Measurements from ENCODE around the gene TRABD2B. TPM values are rescaled to one million over a fixed set of nuclear protein-coding genes. Genes with fewer than 3 reads are reported as not detected.
A peak's percentile ranks its signal among the peaks of the same experiment; 100 is the strongest.

TRABD2B gene
- total RNA-seq, 4 donors from 2014 or later = 0.35 to 2.5 (median 0.88) TPM

- DNase-seq = no peak
- TF ChIP-seq CTCF (IDR thresholded peaks at IDR 0.05) (no peak), POLR2A (IDR thresholded peaks at IDR 0.05) (no peak)
- Histone ChIP-seq H3K36me3 (no peaks in the 10 kb centered on the region), H3K4me3 (no peak overlapping the region), H3K9me3 (no peaks in the 10 kb centered on the region), H3K27me3 (no peaks in the 10 kb centered on the region), H3K27ac (no peak overlapping the region), H3K4me1 (peaks cover 0 to 9% (median 2%) of the 10 kb centered on the region in 4 donors)
Measured at GRCh38 chr1:47911892-47912291, 85.3 kb downstream of the TRABD2B start.

GRCh38 chr1:47911424-47911823 lies 85.8 kb downstream of the TRABD2B start:
- H3K4me3 ChIP-seq = no peak overlapping the region
- H3K4me1 ChIP-seq = peaks cover 0 to 9% (median 2%) of the 10 kb centered on the region in 4 donors
- no peak overlapping the region for H3K27ac ChIP-seq
- no peaks in the 10 kb centered on the region for H3K27me3 ChIP-seq
- no peak for DNase-seq
- H3K36me3 ChIP-seq = no peaks in the 10 kb centered on the region
- no peaks in the 10 kb centered on the region for H3K9me3 ChIP-seq
- TF ChIP-seq POLR2A (IDR thresholded peaks at IDR 0.05) (no peak), CTCF (IDR thresholded peaks at IDR 0.05) (no peak)

GRCh38 chr1:47908258-47908657 lies 88.9 kb downstream of the TRABD2B start:
- H3K4me3 ChIP-seq = no peak overlapping the region
- TF ChIP-seq POLR2A (IDR thresholded peaks at IDR 0.05) = no peak
- TF ChIP-seq CTCF (IDR thresholded peaks at IDR 0.05) = no peak
- peaks cover 0 to 7% (median 1%) of the 10 kb centered on the region in 4 donors for H3K4me1 ChIP-seq

GRCh38 chr1:47907177-47907528 lies 90.0 kb downstream of the TRABD2B start:
- no peaks in the 10 kb centered on the region for H3K4me1 ChIP-seq
- no peak for DNase-seq

More at GRCh38 chr1:47908258-47908657, 88.9 kb downstream of the TRABD2B start:
- DNase-seq = no peak
- no peak overlapping the region for H3K27ac ChIP-seq
- H3K27me3 ChIP-seq = no peaks in the 10 kb centered on the region
- H3K9me3 ChIP-seq = no peaks in the 10 kb centered on the region
- no peaks in the 10 kb centered on the region for H3K36me3 ChIP-seq

GRCh38 chr1:47906527-47907176 lies 90.5 kb downstream of the TRABD2B start:
- H3K9me3 ChIP-seq = no peaks in the 10 kb centered on the region
- DNase-seq = no peak
- no peaks in the 10 kb centered on the region for H3K27me3 ChIP-seq
- H3K27ac ChIP-seq = peak overlapping the region in 1 of 4 donors; percentile 66
- TF ChIP-seq CTCF (IDR thresholded peaks at IDR 0.05) = no peak
- TF ChIP-seq POLR2A (IDR thresholded peaks at IDR 0.05) = no peak
- H3K4me1 ChIP-seq = no peaks in the 10 kb centered on the region
- no peak overlapping the region for H3K4me3 ChIP-seq
- H3K36me3 ChIP-seq = no peaks in the 10 kb centered on the region

More at GRCh38 chr1:47907177-47907528, 90.0 kb downstream of the TRABD2B start:
- H3K9me3 ChIP-seq = no peaks in the 10 kb centered on the region
- no peaks in the 10 kb centered on the region for H3K27me3 ChIP-seq
- H3K36me3 ChIP-seq = no peaks in the 10 kb centered on the region
- H3K27ac ChIP-seq = no peak overlapping the region
- no peak overlapping the region for H3K4me3 ChIP-seq
- TF ChIP-seq CTCF (IDR thresholded peaks at IDR 0.05) = no peak
- no peak for TF ChIP-seq POLR2A (IDR thresholded peaks at IDR 0.05)
